Measurements from ENCODE around the gene DOLK. TPM values are rescaled to one million over a fixed set of nuclear protein-coding genes. Genes with fewer than 3 reads are reported as not detected.

The DOLK gene
- total RNA-seq, 1 experiment from 2014 or later, result 20.1 TPM

DNA sequence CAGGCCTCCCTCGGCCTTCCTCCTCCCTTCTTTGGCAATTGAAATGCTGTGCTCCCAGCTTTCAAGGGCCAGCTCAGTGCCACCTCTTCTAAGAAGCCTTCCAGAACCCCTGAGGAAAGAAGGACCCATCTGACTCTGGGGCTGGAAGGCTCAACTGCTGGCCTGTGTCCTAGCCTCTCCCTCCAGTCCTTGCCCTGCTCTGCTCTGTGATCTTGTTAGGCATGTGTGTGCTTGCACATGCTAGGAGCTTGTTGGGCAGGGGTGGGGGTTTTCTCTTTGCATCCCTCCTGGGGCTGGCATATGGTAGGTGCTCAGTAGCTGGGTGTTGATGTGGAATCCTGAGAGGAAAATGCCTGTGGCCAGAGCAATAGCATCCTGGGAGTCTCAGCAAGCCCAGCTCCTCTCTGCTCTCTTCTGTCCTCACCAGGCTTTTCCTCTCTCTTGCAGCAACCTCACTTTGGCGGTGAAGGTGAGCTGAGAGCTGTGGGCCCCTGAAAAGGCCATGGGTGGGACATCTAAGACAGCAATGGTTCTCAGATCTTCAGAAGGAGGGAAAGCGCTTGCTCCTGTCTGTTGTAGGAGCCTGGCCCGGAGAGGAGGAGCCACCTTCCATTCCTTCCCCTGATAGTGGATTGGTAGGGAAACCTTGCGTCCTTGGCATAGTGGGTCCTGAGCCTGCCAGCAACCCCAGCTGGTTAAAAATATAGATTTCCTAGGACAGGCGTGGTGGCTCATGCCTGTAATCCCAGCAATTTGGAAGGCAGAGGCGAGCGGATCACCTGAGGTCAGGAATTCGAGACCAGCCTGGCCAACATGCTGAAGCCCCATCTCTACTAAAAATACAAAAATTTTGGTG is 9.9 kb downstream of the DOLK start:
- WGBS (ENCODE audit: extremely low coverage, insufficient read length, low lambda C conversion rate), result no CpG with 5 or more reads among the region's 9 CpGs
- no peaks in the 10 kb centered on the region for H3K4me1 Mint-ChIP-seq
- H2AFZ ChIP-seq (ENCODE audit: low read length), result no peak overlapping the region

More for the DNA sequence above, 9.9 kb downstream of the DOLK start:
- Histone ChIP-seq H3K4ac (ENCODE audit: low read depth, low read length) (no peak overlapping the region), H3K23ac (ENCODE audit: insufficient read length, low read depth, low read length) (no peak overlapping the region), H3K4me2 (ENCODE audit: insufficient read depth, insufficient read length, low read length) (no peak overlapping the region), H3K79me1 (ENCODE audit: insufficient read depth, low read depth, low read length, poor library complexity, severe bottlenecking) (no peaks in the 10 kb centered on the region), H2BK15ac (ENCODE audit: low read depth, low read length) (no peak overlapping the region), H3K79me2 (ENCODE audit: insufficient read depth, low read length) (no peaks in the 10 kb centered on the region), H3K27ac (ENCODE audit: insufficient read length, low read depth, low read length) (no peak overlapping the region), H3K56ac (ENCODE audit: insufficient read length, low read depth, low read length) (no peak overlapping the region), H3K4me1 (ENCODE audit: insufficient read depth, low read length) (no peaks in the 10 kb centered on the region), H4K8ac (replicated peaks; ENCODE audit: insufficient read length, low read depth, low read length) (no peak overlapping the region), H3K27me3 (ENCODE audit: insufficient read depth, low read length) (no peaks in the 10 kb centered on the region), H3K9me3 (ENCODE audit: control insufficient read depth, low read depth, low read length) (no peaks in the 10 kb centered on the region), H2AK5ac (ENCODE audit: insufficient read length, low read length) (no peak overlapping the region), H3T11ph (ENCODE audit: low read length) (no peak overlapping the region), H4K5ac (ENCODE audit: insufficient read length, low read depth, low read length) (no peak overlapping the region), H2BK12ac (ENCODE audit: insufficient read length, low read depth, low read length) (no peak overlapping the region), H2BK120ac (ENCODE audit: low read depth, low read length, poor library complexity, severe bottlenecking) (no peak overlapping the region), H3K14ac (ENCODE audit: insufficient read depth, low read length) (no peak overlapping the region), H3K9ac (ENCODE audit: extremely low read depth, insufficient read length, low read length) (no peak overlapping the region), H4K91ac (ENCODE audit: insufficient read length, low read depth, low read length) (no peak overlapping the region), H3K23me2 (ENCODE audit: insufficient read length, low read depth, low read length, poor library complexity, severe bottlenecking) (no peaks in the 10 kb centered on the region), H2BK20ac (ENCODE audit: low read depth, low read length, poor library complexity, severe bottlenecking) (no peak overlapping the region), H4K20me1 (ENCODE audit: control insufficient read depth, insufficient read depth, insufficient read length) (no peaks in the 10 kb centered on the region), H3K18ac (ENCODE audit: insufficient read length, low read depth, low read length) (no peak overlapping the region), H2BK5ac (ENCODE audit: insufficient read length, low read length) (no peak overlapping the region)
- H3K4me3 Mint-ChIP-seq, result no peak overlapping the region
- DNase-seq, result no peak
- no peaks in the 10 kb centered on the region; a peak in 2 of 7 replicates for H3K36me3 Mint-ChIP-seq (ENCODE audit: insufficient read depth in 1 of 3, low read depth in 3 of 3)
- no peaks in the 10 kb centered on the region for H3K9me3 Mint-ChIP-seq
- TF ChIP-seq, protein P1, sequence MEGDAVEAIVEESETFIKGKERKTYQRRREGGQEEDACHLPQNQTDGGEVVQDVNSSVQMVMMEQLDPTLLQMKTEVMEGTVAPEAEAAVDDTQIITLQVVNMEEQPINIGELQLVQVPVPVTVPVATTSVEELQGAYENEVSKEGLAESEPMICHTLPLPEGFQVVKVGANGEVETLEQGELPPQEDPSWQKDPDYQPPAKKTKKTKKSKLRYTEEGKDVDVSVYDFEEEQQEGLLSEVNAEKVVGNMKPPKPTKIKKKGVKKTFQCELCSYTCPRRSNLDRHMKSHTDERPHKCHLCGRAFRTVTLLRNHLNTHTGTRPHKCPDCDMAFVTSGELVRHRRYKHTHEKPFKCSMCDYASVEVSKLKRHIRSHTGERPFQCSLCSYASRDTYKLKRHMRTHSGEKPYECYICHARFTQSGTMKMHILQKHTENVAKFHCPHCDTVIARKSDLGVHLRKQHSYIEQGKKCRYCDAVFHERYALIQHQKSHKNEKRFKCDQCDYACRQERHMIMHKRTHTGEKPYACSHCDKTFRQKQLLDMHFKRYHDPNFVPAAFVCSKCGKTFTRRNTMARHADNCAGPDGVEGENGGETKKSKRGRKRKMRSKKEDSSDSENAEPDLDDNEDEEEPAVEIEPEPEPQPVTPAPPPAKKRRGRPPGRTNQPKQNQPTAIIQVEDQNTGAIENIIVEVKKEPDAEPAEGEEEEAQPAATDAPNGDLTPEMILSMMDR (conservative IDR thresholded peaks at IDR 0.05), result no peak
- H3K27ac Mint-ChIP-seq, result no peak overlapping the region; a peak in 2 of 7 replicates
- H3K27me3 Mint-ChIP-seq (ENCODE audit: low read depth), result no peaks in the 10 kb centered on the region; the same call in 1 of the 2 replicates
